NCI-H1092 treated with DMSO at 0.1 percent for 48 hours (cell line): ENCODE measurements around the gene ZNF275.
"Not testable (repeated sequence)": the region's sequence is repeated elsewhere in the genome, so short reads cannot be mapped to it uniquely, and the experiment has no call there.

ENCODE experiments used
- DNase-seq: peaks from one replicate; lab custom pipeline; 2025; lab: John Stamatoyannopoulos, UW

The ZNF275 gene

GRCh38 chrX:153387987-153388721 lies 54.2 kb downstream of the ZNF275 start:
- DNase-seq, result no peak

GRCh38 chrX:153388722-153389459 lies 54.9 kb downstream of the ZNF275 start:
- DNase-seq, result no peak

- not testable (repeated sequence) for DNase-seq
Measured at GRCh38 chrX:153389460-153389768, 55.5 kb downstream of the ZNF275 start.

- DNase-seq, result no peak
Measured at GRCh38 chrX:153392642-153393321, 58.8 kb downstream of the ZNF275 start.

- no peak for DNase-seq
Measured at GRCh38 chrX:153394612-153395011, 60.7 kb downstream of the ZNF275 start.

- no peak for DNase-seq
Measured at GRCh38 chrX:153395613-153396319, 61.8 kb downstream of the ZNF275 start.

GRCh38 chrX:153396320-153397195 lies 62.6 kb downstream of the ZNF275 start:
- DNase-seq, result no peak

GRCh38 chrX:153397256-153397960 lies 63.5 kb downstream of the ZNF275 start:
- no peak for DNase-seq

GRCh38 chrX:153398275-153398960 lies 64.5 kb downstream of the ZNF275 start:
- no peak for DNase-seq

- DNase-seq, result peak; percentile 21
Measured at GRCh38 chrX:153400146-153401132, 66.5 kb downstream of the ZNF275 start.

GRCh38 chrX:153401133-153401764 lies 67.3 kb downstream of the ZNF275 start, which contains the start of gene PNMA6E:
Gene PNMA6E (minus strand): TSS chrX:153401350. CDS start chrX:153398849, 2,501 bp downstream.
- no peak for DNase-seq
